ENCODE measurements around the gene ASZ1. TPM values are rescaled to one million over a fixed set of nuclear protein-coding genes. Genes with fewer than 3 reads are reported as not detected.
"Not testable (repeated sequence)": the region's sequence is repeated elsewhere in the genome, so short reads cannot be mapped to it uniquely, and the experiment has no call there.

The ASZ1 gene
- total RNA-seq, 1 experiment from 2014 or later = not detected

GRCh38 chr7:117424090-117424829 is 3.0 kb downstream of the ASZ1 start:
- POLR2A ChIA-PET = no interaction called here

GRCh38 chr7:117414591-117414990 is 12.7 kb downstream of the ASZ1 start:
- H3K4me2 ChIP-seq (ENCODE audit: low read length); CTCF ChIA-PET; DNase-seq (ENCODE audit: low read depth, low spot score); H3K79me2 ChIP-seq (ENCODE audit: insufficient read depth, low read length); H3K9ac ChIP-seq (ENCODE audit: low read length); H2AFZ ChIP-seq (ENCODE audit: low read depth, low read length, poor library complexity, severe bottlenecking); H3K27me3 ChIP-seq (ENCODE audit: insufficient read depth, low read length); H3K27ac ChIP-seq (ENCODE audit: low read depth, low read length); BruUV-seq (replicated peaks); ATAC-seq; H4K20me1 ChIP-seq (ENCODE audit: insufficient read depth); H3K9me3 ChIP-seq (ENCODE audit: control insufficient read depth in 1 of 2, insufficient read depth in 1 of 2, low read depth in 1 of 2, low read length in 2 of 2); H3K36me3 ChIP-seq (ENCODE audit: control insufficient read depth in 1 of 2, insufficient read depth in 2 of 2, low read length in 2 of 2); H3K4me3 ChIP-seq (replicated peaks in 1 of 2; ENCODE audit: low read depth in 1 of 2, low read length in 2 of 2); POLR2A ChIA-PET; H3K4me1 ChIP-seq (ENCODE audit: control insufficient read depth in 1 of 2, insufficient read depth in 2 of 2, low read length in 2 of 2); H3K9me2 ChIP-seq (ENCODE audit: insufficient read depth); RAD21 ChIA-PET (ENCODE audit: low non-redundant PET in 1 of 2, low total read pairs in 2 of 2, uncharacterized antibody in 2 of 2, unreplicated experiment in 2 of 2); intact Hi-C loops (cut with micrococcal nuclease): not testable (repeated sequence)

More at GRCh38 chr7:117424090-117424829, 3.0 kb downstream of the ASZ1 start:
- Histone ChIP-seq H4K20me1 (ENCODE audit: insufficient read depth) (no peaks in the 10 kb centered on the region), H3K9me2 (ENCODE audit: insufficient read depth) (no peaks in the 10 kb centered on the region), H3K36me3 (ENCODE audit: control insufficient read depth in 1 of 2, insufficient read depth in 2 of 2, low read length in 2 of 2) (no peaks in the 10 kb centered on the region), H3K9me3 (ENCODE audit: control insufficient read depth in 1 of 2, insufficient read depth in 1 of 2, low read depth in 1 of 2, low read length in 2 of 2) (no peaks in the 10 kb centered on the region), H3K4me2 (ENCODE audit: low read length) (no peak overlapping the region), H3K4me1 (ENCODE audit: control insufficient read depth in 1 of 2, insufficient read depth in 2 of 2, low read length in 2 of 2) (no peaks in the 10 kb centered on the region), H3K27me3 (ENCODE audit: insufficient read depth, low read length) (no peaks in the 10 kb centered on the region), H2AFZ (ENCODE audit: low read depth, low read length, poor library complexity, severe bottlenecking) (no peak overlapping the region), H3K9ac (ENCODE audit: low read length) (no peak overlapping the region), H3K4me3 (replicated peaks in 1 of 2; ENCODE audit: low read depth in 1 of 2, low read length in 2 of 2) (no peak overlapping the region), H3K27ac (ENCODE audit: low read depth, low read length) (no peak overlapping the region), H3K79me2 (ENCODE audit: insufficient read depth, low read length) (no peaks in the 10 kb centered on the region)
- CTCF ChIA-PET = no interaction called here
- DNase-seq (ENCODE audit: low read depth, low spot score) = no peak
- ATAC-seq = no peak
- no TSS peak for BruUV-seq (replicated peaks)
- RAD21 ChIA-PET (ENCODE audit: low non-redundant PET in 1 of 2, low total read pairs in 2 of 2, uncharacterized antibody in 2 of 2, unreplicated experiment in 2 of 2) = no interaction called here
- TF ChIP-seq ZFX (IDR thresholded peaks at IDR 0.05) = no peak
- no peak for TF ChIP-seq SP1 (IDR thresholded peaks at IDR 0.05; ENCODE audit: low read depth)
- no peak for TF ChIP-seq SRF (IDR thresholded peaks at IDR 0.05; ENCODE audit: low read depth)
- TF ChIP-seq ELF1 (IDR thresholded peaks at IDR 0.05; ENCODE audit: borderline replicate concordance, low read depth) = no peak
- no peak for TF ChIP-seq CTCF (IDR thresholded peaks at IDR 0.05 in 2 of 3, conservative IDR thresholded peaks at IDR 0.05 in 1 of 3; ENCODE audit: borderline replicate concordance in 1 of 3, insufficient read depth in 1 of 3, low read depth in 2 of 3, low read length in 2 of 3)
- TF ChIP-seq CEBPB (IDR thresholded peaks at IDR 0.05; ENCODE audit: low read depth) = no peak
- no peak for TF ChIP-seq FOSL1 (IDR thresholded peaks at IDR 0.05; ENCODE audit: low read depth)
- no peak for TF ChIP-seq EGR1 (IDR thresholded peaks at IDR 0.05; ENCODE audit: low read depth)
- intact Hi-C loops (cut with micrococcal nuclease) = no loop called here

All from HCT116 (cell line).